ENCODE results near the gene WBP2.

DNA sequence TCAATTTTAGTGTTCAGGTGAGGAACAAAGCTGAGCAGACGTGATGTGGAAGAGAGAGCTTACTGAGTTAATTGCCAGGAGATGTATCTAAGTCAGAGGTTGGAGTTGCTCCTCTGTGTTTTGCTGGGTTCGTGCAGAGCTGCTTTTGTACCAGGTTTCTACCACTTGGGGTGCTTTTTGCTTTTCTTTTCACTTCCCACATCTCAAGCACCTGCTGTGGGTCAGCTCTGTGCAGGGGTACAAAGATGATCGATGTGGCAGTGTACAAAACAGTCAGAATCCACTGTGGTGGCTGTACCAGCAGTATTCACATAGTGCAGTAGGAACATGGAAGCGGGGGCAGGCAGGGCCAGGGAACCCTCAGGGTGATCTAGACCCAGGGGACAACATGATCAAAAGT is 55.7 kb downstream of the WBP2 start:
- TF ChIP-seq, protein P1, sequence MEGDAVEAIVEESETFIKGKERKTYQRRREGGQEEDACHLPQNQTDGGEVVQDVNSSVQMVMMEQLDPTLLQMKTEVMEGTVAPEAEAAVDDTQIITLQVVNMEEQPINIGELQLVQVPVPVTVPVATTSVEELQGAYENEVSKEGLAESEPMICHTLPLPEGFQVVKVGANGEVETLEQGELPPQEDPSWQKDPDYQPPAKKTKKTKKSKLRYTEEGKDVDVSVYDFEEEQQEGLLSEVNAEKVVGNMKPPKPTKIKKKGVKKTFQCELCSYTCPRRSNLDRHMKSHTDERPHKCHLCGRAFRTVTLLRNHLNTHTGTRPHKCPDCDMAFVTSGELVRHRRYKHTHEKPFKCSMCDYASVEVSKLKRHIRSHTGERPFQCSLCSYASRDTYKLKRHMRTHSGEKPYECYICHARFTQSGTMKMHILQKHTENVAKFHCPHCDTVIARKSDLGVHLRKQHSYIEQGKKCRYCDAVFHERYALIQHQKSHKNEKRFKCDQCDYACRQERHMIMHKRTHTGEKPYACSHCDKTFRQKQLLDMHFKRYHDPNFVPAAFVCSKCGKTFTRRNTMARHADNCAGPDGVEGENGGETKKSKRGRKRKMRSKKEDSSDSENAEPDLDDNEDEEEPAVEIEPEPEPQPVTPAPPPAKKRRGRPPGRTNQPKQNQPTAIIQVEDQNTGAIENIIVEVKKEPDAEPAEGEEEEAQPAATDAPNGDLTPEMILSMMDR (IDR thresholded peaks at IDR 0.05; ENCODE audit: insufficient read depth, low read depth, low read length) = no peak
- no peak for TF ChIP-seq EZH2 (IDR thresholded peaks at IDR 0.05; ENCODE audit: insufficient read depth, low read length)
